Measurements from ENCODE around the gene COQ5.

COQ5 gene

DNA sequence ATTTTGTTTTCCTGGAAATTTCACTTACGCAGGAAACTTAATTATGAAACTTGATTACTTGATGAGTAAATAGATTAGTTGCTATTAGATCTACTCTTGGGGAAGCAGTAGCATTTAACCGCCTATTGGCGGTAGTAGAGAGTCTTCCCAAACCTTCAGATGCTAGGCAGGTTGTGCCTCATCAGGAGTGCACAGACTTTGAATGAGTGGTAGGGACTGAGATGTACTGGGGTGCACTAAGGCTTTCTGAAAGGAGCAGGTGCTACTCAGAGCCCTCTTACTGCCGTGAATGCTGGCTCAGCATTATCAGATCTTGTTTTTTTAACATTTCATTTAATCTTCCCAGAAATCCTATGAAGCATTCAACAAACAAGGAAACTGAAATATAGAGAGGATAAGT, 75.0 kb downstream of the COQ5 start:
- no peak for DNase-seq (ENCODE audit: low read depth in 3 of 3)
